ENCODE results near the gene VIM. TPM values are rescaled to one million over a fixed set of nuclear protein-coding genes. Genes with fewer than 3 reads are reported as not detected.

The VIM gene
- total RNA-seq (333 and 343 TPM in 2 replicates), polyA plus RNA-seq (350 and 375 TPM in 2 replicates), polyA minus RNA-seq (518 and 787 TPM in 2 replicates)
- total RNA-seq (2013), result 443 TPM

DNA sequence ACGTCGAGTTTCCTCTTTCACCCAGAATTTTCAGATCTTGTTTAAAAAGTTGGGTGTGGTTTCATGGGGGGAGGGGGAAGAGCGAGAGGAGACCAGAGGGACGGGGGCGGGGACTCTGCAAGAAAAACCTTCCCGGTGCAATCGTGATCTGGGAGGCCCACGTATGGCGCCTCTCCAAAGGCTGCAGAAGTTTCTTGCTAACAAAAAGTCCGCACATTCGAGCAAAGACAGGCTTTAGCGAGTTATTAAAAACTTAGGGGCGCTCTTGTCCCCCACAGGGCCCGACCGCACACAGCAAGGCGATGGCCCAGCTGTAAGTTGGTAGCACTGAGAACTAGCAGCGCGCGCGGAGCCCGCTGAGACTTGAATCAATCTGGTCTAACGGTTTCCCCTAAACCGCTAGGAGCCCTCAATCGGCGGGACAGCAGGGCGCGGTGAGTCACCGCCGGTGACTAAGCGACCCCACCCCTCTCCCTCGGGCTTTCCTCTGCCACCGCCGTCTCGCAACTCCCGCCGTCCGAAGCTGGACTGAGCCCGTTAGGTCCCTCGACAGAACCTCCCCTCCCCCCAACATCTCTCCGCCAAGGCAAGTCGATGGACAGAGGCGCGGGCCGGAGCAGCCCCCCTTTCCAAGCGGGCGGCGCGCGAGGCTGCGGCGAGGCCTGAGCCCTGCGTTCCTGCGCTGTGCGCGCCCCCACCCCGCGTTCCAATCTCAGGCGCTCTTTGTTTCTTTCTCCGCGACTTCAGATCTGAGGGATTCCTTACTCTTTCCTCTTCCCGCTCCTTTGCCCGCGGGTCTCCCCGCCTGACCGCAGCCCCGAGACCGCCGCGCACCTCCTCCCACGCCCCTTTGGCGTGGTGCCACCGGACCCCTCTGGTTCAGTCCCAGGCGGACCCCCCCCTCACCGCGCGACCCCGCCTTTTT, at the start of gene VIM:
TSS of gene VIM (plus strand) at position 151 of the 925 bp plus-strand sequence. CDS start 1,182 bp downstream, outside the sequence.
- ChIA-PET CTCF (interaction anchor here (1.1 to 7.0 kb wide), 9 partner anchors 8 to 415 kb away, joined by 3 to 94 read pairs (median 8); partner anchors contain the start of genes RSU1, STAM and TRDMT1), POLR2A (interaction anchor here (2.9 to 4.8 kb wide), 3 partner anchors 23 to 411 kb away, joined by 23 to 91 read pairs (median 29); partner anchors contain the start of genes RSU1 and TRDMT1)
- peak within 1 kb of the TSS; percentile 100 for H3K27ac Mint-ChIP-seq
- ATAC-seq (ENCODE audit: low read depth), result peak; percentile 42
- peaks cover 34% of the 10 kb centered on the region for H3K79me2 ChIP-seq (ENCODE audit: control insufficient read depth, insufficient read depth, low read length)
- TF ChIP-seq CTCF (IDR thresholded peaks at IDR 0.05) (peak; percentile 5), EZH2 (IDR thresholded peaks at IDR 0.05; ENCODE audit: borderline replicate concordance, insufficient read depth, low read depth, low read length, poor library complexity, severe bottlenecking) (no peak)
- peak within 1 kb of the TSS; percentile 81 for H3K4me2 ChIP-seq (replicated peaks; ENCODE audit: low read depth, low read length, poor library complexity, severe bottlenecking)
- H3K9me3 ChIP-seq (ENCODE audit: control extremely low read depth in 1 of 3, control insufficient read depth in 2 of 3, insufficient read depth in 1 of 3, low read length in 2 of 3), result no peaks in the 10 kb centered on the region
- peaks cover 38% of the 10 kb centered on the region for H3K4me1 Mint-ChIP-seq
- H3K27me3 Mint-ChIP-seq, result no peaks in the 10 kb centered on the region
- H4K20me1 ChIP-seq (ENCODE audit: control insufficient read depth, insufficient read depth, low read length, poor library complexity, severe bottlenecking), result peaks cover 46% of the 10 kb centered on the region
- H3K9ac ChIP-seq (ENCODE audit: low read length), result peak within 1 kb of the TSS; percentile 90
- H3K4me3 Mint-ChIP-seq, result peak within 1 kb of the TSS; percentile 99
- peaks cover 31% of the 10 kb centered on the region in 2 donors for H3K4me1 ChIP-seq (ENCODE audit: control insufficient read depth in 2 of 2, insufficient read depth in 2 of 2, low read length in 2 of 2)
- under 1% methylated on average over 74 of the region's 77 CpGs for WGBS (ENCODE audit: insufficient coverage)
- no peaks in the 10 kb centered on the region for H3K9me3 Mint-ChIP-seq (ENCODE audit: insufficient read depth)
- DNase-seq, result peak; percentile 91
- peak within 1 kb of the TSS; percentile 74 to 89 (median 82) for H3K4me3 ChIP-seq (ENCODE audit: control extremely low read depth in 1 of 5, extremely low read depth in 1 of 5, insufficient read depth in 1 of 5, low read depth in 2 of 5, low read length in 4 of 5)
- H3K27me3 ChIP-seq (replicated peaks in 1 of 4; ENCODE audit: control extremely low read depth in 1 of 4, control insufficient read depth in 3 of 4, insufficient read depth in 4 of 4, low read length in 3 of 4), result no peaks in the 10 kb centered on the region
- H2AFZ ChIP-seq (ENCODE audit: insufficient read depth, low read depth, low read length, poor library complexity, severe bottlenecking), result peak within 1 kb of the TSS; percentile 80
- intact Hi-C loops (cut with micrococcal nuclease), result loop anchor here (1.0 to 5.0 kb wide), 2 partner anchors 12 to 414 kb away; partner anchors contain the start of gene STAM
- peak within 1 kb of the TSS; percentile 91 to 97 for H3K27ac ChIP-seq (ENCODE audit: low read length in 2 of 2)
- peaks cover 17 to 25% of the 10 kb centered on the region in 2 experiments for H3K36me3 ChIP-seq (replicated peaks in 1 of 2; ENCODE audit: control extremely low read depth in 1 of 2, control insufficient read depth in 1 of 2, extremely low read depth in 1 of 2, insufficient read depth in 2 of 2, low read length in 1 of 2)
